ENCODE results near the gene SYT15. TPM values are rescaled to one million over a fixed set of nuclear protein-coding genes. Genes with fewer than 3 reads are reported as not detected.
A peak's percentile ranks its signal among the peaks of the same experiment; 100 is the strongest.
"Not testable (repeated sequence)": the region's sequence is repeated elsewhere in the genome, so short reads cannot be mapped to it uniquely, and the experiment has no call there.

Gene SYT15
- total RNA-seq, 1 donor from 2014 or later, result 45.4 TPM

- H3K4me3 ChIP-seq; intact Hi-C loops (cut with DNase I); ATAC-seq; H3K27ac ChIP-seq; DNase-seq; H3K9me3 ChIP-seq; H3K36me3 ChIP-seq; H3K4me1 ChIP-seq; H3K27me3 ChIP-seq: not testable (repeated sequence)
Observed at GRCh38 chr10:46629805-46630204, 50.9 kb downstream of the SYT15 start.

- H3K27ac ChIP-seq; H3K9me3 ChIP-seq; H3K36me3 ChIP-seq; intact Hi-C loops (cut with DNase I); H3K4me1 ChIP-seq; H3K4me3 ChIP-seq; DNase-seq; H3K27me3 ChIP-seq; ATAC-seq: not testable (repeated sequence)
Observed at GRCh38 chr10:46630816-46631215, 51.9 kb downstream of the SYT15 start.

GRCh38 chr10:46631683-46632082 is 52.8 kb downstream of the SYT15 start:
- intact Hi-C loops (cut with DNase I); H3K27me3 ChIP-seq: not testable (repeated sequence)

GRCh38 chr10:46634698-46635097 is 55.8 kb downstream of the SYT15 start:
- H3K4me3 ChIP-seq, result peak overlapping the region; percentile 8
- H3K36me3 ChIP-seq; H3K9me3 ChIP-seq; ATAC-seq; DNase-seq; intact Hi-C loops (cut with DNase I); H3K27ac ChIP-seq; H3K27me3 ChIP-seq; H3K4me1 ChIP-seq: not testable (repeated sequence)

More at GRCh38 chr10:46631683-46632082, 52.8 kb downstream of the SYT15 start:
- not testable (repeated sequence) for DNase-seq, H3K4me3 ChIP-seq, H3K9me3 ChIP-seq, H3K36me3 ChIP-seq, H3K4me1 ChIP-seq, ATAC-seq, H3K27ac ChIP-seq

- H3K4me3 ChIP-seq, result peak overlapping the region; percentile 54
- peak overlapping the region; percentile 72 for H3K27ac ChIP-seq
- H3K27me3 ChIP-seq; H3K9me3 ChIP-seq; intact Hi-C loops (cut with DNase I); DNase-seq; H3K4me1 ChIP-seq; H3K36me3 ChIP-seq: not testable (repeated sequence)
- peak; percentile 97 for ATAC-seq
Observed at GRCh38 chr10:46635364-46635959, 56.5 kb downstream of the SYT15 start.

GRCh38 chr10:46640005-46640404 is 61.1 kb downstream of the SYT15 start:
- H3K4me3 ChIP-seq; intact Hi-C loops (cut with DNase I); H3K9me3 ChIP-seq; ATAC-seq; DNase-seq; H3K27ac ChIP-seq; H3K4me1 ChIP-seq; H3K36me3 ChIP-seq; H3K27me3 ChIP-seq: not testable (repeated sequence)

Other genes starting within 250 kb of the SYT15 start
- gene ANXA8L1, start 203.4 kb upstream of the SYT15 start, total RNA-seq, result 34.6 TPM
- gene NPY4R, start 113.2 kb upstream of the SYT15 start, total RNA-seq, result not detected
- 56.2 TPM for gene GPRIN2, start 22.5 kb upstream of the SYT15 start, total RNA-seq

All from upper lobe of right lung (tissue), 1 donor.